ENCODE measurements around the gene AOPEP. TPM values are rescaled to one million over a fixed set of nuclear protein-coding genes. Genes with fewer than 3 reads are reported as not detected.
A peak's percentile ranks its signal among the peaks of the same experiment; 100 is the strongest.

The AOPEP gene
- total RNA-seq, 1 donor from 2014 or later: 48.0 TPM

DNA sequence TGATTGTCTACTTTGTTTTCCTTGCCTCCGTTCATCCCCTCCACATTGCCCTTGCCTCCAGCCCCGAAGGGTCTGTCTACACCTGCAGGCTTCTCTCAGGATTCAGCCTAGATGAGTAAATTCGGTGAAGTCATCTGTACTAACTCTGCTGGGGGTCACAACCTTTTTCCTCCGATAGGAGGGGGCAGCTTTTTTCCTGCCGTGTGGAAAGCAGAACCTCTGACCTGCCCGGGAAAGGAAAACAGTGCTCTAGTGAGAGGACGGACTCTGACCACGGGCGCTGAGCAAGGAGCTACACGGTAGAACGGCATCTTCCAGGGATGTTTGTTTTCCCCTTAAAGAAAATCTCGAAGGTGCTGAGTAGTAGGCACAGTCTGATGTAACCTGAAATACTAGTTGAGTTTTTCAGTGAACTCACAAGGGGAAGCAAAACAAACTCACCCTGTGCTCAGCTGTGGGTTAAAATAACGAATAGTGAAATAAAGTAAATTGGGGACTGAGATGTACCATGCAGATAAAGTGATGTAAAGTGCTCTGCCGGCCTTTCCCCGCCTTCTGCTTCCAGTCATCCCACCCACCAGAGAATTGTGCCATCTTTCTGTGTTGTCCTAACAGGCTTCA lies 281.8 kb downstream of the AOPEP start:
- peak overlapping the region; percentile 98 for H3K27ac ChIP-seq (ENCODE audit: low read depth, low read length)
- peaks cover 19 to 38% (median 22%) of the 10 kb centered on the region in 3 donors for H3K4me1 ChIP-seq (ENCODE audit: control insufficient read depth in 3 of 3, insufficient read depth in 3 of 3, low read length in 3 of 3)

GRCh38 chr9:95009459-95009858 lies 283.0 kb downstream of the AOPEP start:
- Histone ChIP-seq H3K4me3 (ENCODE audit: low read length in 3 of 3) (peak overlapping the region in 2 of 3 donors; percentile 0 to 45), H3K4me1 (ENCODE audit: control insufficient read depth in 3 of 3, insufficient read depth in 3 of 3, low read length in 3 of 3) (peaks cover 24 to 41% (median 26%) of the 10 kb centered on the region in 3 donors), H3K9ac (ENCODE audit: low read depth in 1 of 3, low read length in 3 of 3) (no peak overlapping the region), H3K9me3 (ENCODE audit: control insufficient read depth in 3 of 3, low read length in 3 of 3) (no peaks in the 10 kb centered on the region), H3K36me3 (ENCODE audit: control insufficient read depth in 3 of 3, insufficient read depth in 3 of 3, low read length in 3 of 3) (peaks cover 0 to 13% (median 0%) of the 10 kb centered on the region in 3 donors), H3K27ac (ENCODE audit: low read depth, low read length) (peak overlapping the region; percentile 98), H3K27me3 (ENCODE audit: control insufficient read depth in 3 of 3, insufficient read depth in 3 of 3, low read length in 3 of 3) (no peaks in the 10 kb centered on the region)

More for the DNA sequence above, 281.8 kb downstream of the AOPEP start:
- Histone ChIP-seq H3K36me3 (ENCODE audit: control insufficient read depth in 3 of 3, insufficient read depth in 3 of 3, low read length in 3 of 3) (peaks cover 0 to 13% (median 0%) of the 10 kb centered on the region in 3 donors), H3K27me3 (ENCODE audit: control insufficient read depth in 3 of 3, insufficient read depth in 3 of 3, low read length in 3 of 3) (no peaks in the 10 kb centered on the region), H3K9me3 (ENCODE audit: control insufficient read depth in 3 of 3, low read length in 3 of 3) (no peaks in the 10 kb centered on the region), H3K4me3 (ENCODE audit: low read length in 3 of 3) (peak overlapping the region; percentile 58 to 83 (median 61)), H3K9ac (ENCODE audit: low read depth in 1 of 3, low read length in 3 of 3) (peak overlapping the region; percentile 93 to 99 (median 98))

DNA sequence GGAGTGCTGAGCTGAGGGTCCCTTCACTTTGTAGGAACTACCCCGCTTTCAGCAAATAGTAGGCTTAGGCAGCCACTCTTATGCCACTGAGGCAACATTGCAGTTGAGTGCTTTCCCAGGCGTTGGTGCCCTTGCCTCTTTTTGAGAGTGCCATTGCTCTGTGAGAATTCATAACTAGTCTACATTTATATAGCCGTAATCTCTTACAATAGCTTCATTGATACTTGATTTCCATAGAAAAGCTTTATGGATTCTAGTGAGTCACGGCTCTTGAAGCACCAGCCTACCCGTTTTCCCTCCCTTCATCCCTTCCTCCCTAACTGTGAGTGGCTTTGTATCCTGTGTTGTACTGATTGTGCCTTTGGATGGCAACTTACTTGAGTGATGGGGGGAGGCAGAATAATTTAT lies 283.9 kb downstream of the AOPEP start:
- Histone ChIP-seq H3K4me3 (ENCODE audit: low read length in 3 of 3) (peak overlapping the region; percentile 7 to 46 (median 10)), H3K27ac (ENCODE audit: low read depth, low read length) (peak overlapping the region; percentile 61), H3K4me1 (ENCODE audit: control insufficient read depth in 3 of 3, insufficient read depth in 3 of 3, low read length in 3 of 3) (peaks cover 31 to 41% (median 34%) of the 10 kb centered on the region in 3 donors), H3K9me3 (ENCODE audit: control insufficient read depth in 3 of 3, low read length in 3 of 3) (no peaks in the 10 kb centered on the region), H3K9ac (ENCODE audit: low read depth in 1 of 3, low read length in 3 of 3) (peak overlapping the region in 2 of 3 donors; percentile 10 to 36), H3K27me3 (ENCODE audit: control insufficient read depth in 3 of 3, insufficient read depth in 3 of 3, low read length in 3 of 3) (no peaks in the 10 kb centered on the region), H3K36me3 (ENCODE audit: control insufficient read depth in 3 of 3, insufficient read depth in 3 of 3, low read length in 3 of 3) (peaks cover 0 to 19% (median 1%) of the 10 kb centered on the region in 3 donors)

DNA sequence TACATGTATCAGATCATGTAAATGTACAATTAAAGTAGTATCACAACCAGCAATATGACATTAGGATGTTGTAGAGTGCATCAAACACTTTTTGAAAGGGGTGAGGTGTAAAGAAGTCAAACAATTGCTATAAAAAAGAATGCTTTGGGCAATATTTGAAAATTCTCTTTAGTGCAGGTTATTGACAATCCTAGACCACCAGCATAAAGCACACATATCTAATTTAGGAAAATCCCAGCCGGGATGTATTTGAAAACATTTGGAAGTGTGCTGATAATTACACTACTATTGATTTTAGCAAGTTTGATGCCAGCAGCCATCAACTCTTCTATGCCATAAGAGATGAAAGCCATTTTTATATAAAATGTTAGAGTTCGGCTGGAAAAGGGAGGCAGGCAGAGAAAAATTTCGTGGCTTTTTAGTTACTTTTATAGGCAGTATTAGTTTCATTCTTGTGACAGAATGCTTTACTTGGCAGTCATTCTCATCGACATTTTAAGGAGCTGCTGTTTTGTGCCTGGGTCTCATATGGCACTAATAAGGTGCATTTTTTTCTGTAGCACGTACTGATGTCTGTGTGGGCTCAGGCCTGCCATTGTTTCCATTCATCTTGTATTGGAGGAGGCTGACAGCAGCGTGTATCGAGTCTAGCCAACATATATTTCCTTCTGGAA lies 285.7 kb downstream of the AOPEP start:
- H3K27ac ChIP-seq (ENCODE audit: low read depth, low read length): peak overlapping the region; percentile 61
- H3K27me3 ChIP-seq (ENCODE audit: control insufficient read depth in 3 of 3, insufficient read depth in 3 of 3, low read length in 3 of 3): no peaks in the 10 kb centered on the region
- peak overlapping the region in 2 of 3 donors; percentile 24 to 47 for H3K9ac ChIP-seq (ENCODE audit: low read depth in 1 of 3, low read length in 3 of 3)
- no peak overlapping the region for H3K4me3 ChIP-seq (ENCODE audit: low read length in 3 of 3)
- peaks cover 33 to 48% (median 45%) of the 10 kb centered on the region in 3 donors for H3K4me1 ChIP-seq (ENCODE audit: control insufficient read depth in 3 of 3, insufficient read depth in 3 of 3, low read length in 3 of 3)
- H3K9me3 ChIP-seq (ENCODE audit: control insufficient read depth in 3 of 3, low read length in 3 of 3): no peaks in the 10 kb centered on the region
- H3K36me3 ChIP-seq (ENCODE audit: control insufficient read depth in 3 of 3, insufficient read depth in 3 of 3, low read length in 3 of 3): peaks cover 2 to 25% (median 15%) of the 10 kb centered on the region in 3 donors

DNA sequence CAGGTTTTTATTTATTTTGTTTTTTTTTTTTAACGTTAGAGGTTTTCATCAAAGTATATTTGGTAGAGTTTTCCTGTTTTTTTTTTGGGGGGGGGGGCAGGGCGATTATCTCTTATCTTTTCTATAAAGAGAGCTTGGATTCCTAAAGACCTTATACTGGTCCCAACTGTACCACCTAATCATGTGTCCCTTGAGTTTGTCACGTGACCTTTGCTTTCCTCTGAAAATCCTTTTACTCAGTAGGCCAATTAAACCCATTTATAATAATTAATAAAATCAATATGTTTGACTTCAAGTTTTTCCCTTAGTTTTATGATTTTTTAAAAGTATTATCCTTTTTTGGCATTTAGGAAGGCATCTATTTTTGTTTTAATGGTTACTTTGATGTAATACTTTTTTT lies 286.4 kb downstream of the AOPEP start:
- Histone ChIP-seq H3K9ac (ENCODE audit: low read depth in 1 of 3, low read length in 3 of 3) (peak overlapping the region in 1 of 3 donors; percentile 23), H3K27ac (ENCODE audit: low read depth, low read length) (peak overlapping the region; percentile 8), H3K9me3 (ENCODE audit: control insufficient read depth in 3 of 3, low read length in 3 of 3) (no peaks in the 10 kb centered on the region), H3K4me1 (ENCODE audit: control insufficient read depth in 3 of 3, insufficient read depth in 3 of 3, low read length in 3 of 3) (peaks cover 40 to 54% (median 52%) of the 10 kb centered on the region in 3 donors), H3K4me3 (ENCODE audit: low read length in 3 of 3) (no peak overlapping the region), H3K27me3 (ENCODE audit: control insufficient read depth in 3 of 3, insufficient read depth in 3 of 3, low read length in 3 of 3) (no peaks in the 10 kb centered on the region), H3K36me3 (ENCODE audit: control insufficient read depth in 3 of 3, insufficient read depth in 3 of 3, low read length in 3 of 3) (peaks cover 9 to 31% (median 20%) of the 10 kb centered on the region in 3 donors)

- H3K36me3 ChIP-seq (ENCODE audit: control insufficient read depth in 3 of 3, insufficient read depth in 3 of 3, low read length in 3 of 3): peaks cover 16 to 37% (median 22%) of the 10 kb centered on the region in 3 donors
- peak overlapping the region; percentile 5 for H3K27ac ChIP-seq (ENCODE audit: low read depth, low read length)
- no peaks in the 10 kb centered on the region for H3K27me3 ChIP-seq (ENCODE audit: control insufficient read depth in 3 of 3, insufficient read depth in 3 of 3, low read length in 3 of 3)
- H3K4me3 ChIP-seq (ENCODE audit: low read length in 3 of 3): no peak overlapping the region
- H3K4me1 ChIP-seq (ENCODE audit: control insufficient read depth in 3 of 3, insufficient read depth in 3 of 3, low read length in 3 of 3): peaks cover 52 to 70% (median 58%) of the 10 kb centered on the region in 3 donors
- no peaks in the 10 kb centered on the region for H3K9me3 ChIP-seq (ENCODE audit: control insufficient read depth in 3 of 3, low read length in 3 of 3)
- peak overlapping the region in 1 of 3 donors; percentile 33 for H3K9ac ChIP-seq (ENCODE audit: low read depth in 1 of 3, low read length in 3 of 3)
Observed at GRCh38 chr9:95014917-95015316, 288.4 kb downstream of the AOPEP start.

DNA sequence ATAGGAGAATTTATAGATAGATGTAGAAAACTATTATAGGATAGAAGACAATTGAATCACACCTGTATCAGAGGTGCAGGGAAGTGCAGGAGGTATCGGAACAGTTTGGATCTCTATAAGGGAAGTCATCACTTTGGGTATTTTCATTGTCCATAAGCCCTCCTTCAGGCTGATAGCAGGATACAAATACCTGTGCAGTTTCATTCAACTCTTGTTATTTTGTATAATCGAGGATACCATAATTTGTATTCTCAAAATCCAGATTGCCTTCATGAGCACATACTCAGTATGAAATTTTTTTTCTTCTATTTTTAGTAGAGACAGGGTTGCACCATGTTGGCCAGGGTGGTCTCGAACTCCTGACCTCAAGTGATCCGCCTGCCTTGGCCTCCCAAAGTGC lies 289.1 kb downstream of the AOPEP start:
- H3K9me3 ChIP-seq (ENCODE audit: control insufficient read depth in 3 of 3, low read length in 3 of 3): no peaks in the 10 kb centered on the region
- H3K27ac ChIP-seq (ENCODE audit: low read depth, low read length): no peak overlapping the region
- no peak overlapping the region for H3K9ac ChIP-seq (ENCODE audit: low read depth in 1 of 3, low read length in 3 of 3)
- peaks cover 54 to 71% (median 55%) of the 10 kb centered on the region in 3 donors for H3K4me1 ChIP-seq (ENCODE audit: control insufficient read depth in 3 of 3, insufficient read depth in 3 of 3, low read length in 3 of 3)
- peaks cover 21 to 36% (median 27%) of the 10 kb centered on the region in 3 donors for H3K36me3 ChIP-seq (ENCODE audit: control insufficient read depth in 3 of 3, insufficient read depth in 3 of 3, low read length in 3 of 3)
- no peaks in the 10 kb centered on the region for H3K27me3 ChIP-seq (ENCODE audit: control insufficient read depth in 3 of 3, insufficient read depth in 3 of 3, low read length in 3 of 3)
- no peak overlapping the region for H3K4me3 ChIP-seq (ENCODE audit: low read length in 3 of 3)

DNA sequence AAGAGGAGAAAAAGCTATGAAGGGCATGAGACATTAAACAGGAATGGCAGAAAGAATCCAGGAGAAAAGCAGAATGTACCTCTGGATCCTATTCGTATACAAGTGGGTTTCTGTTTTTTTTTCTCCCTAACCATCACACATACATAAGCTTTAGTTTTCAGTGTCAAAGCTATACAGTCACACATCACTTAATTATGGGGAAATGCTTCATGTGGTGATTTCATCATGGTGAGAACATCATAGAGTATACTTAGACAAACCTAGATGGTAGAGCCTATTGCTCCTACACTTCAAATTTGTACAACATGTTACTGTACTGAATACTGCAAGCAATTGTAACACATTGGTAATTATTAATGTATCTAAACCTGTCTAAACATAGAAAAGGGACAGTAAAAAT lies 290.6 kb downstream of the AOPEP start:
- Histone ChIP-seq H3K9ac (ENCODE audit: low read depth in 1 of 3, low read length in 3 of 3) (no peak overlapping the region), H3K4me1 (ENCODE audit: control insufficient read depth in 3 of 3, insufficient read depth in 3 of 3, low read length in 3 of 3) (peaks cover 57 to 79% (median 63%) of the 10 kb centered on the region in 3 donors), H3K27ac (ENCODE audit: low read depth, low read length) (peak overlapping the region; percentile 80), H3K27me3 (ENCODE audit: control insufficient read depth in 3 of 3, insufficient read depth in 3 of 3, low read length in 3 of 3) (no peaks in the 10 kb centered on the region), H3K4me3 (ENCODE audit: low read length in 3 of 3) (no peak overlapping the region), H3K9me3 (ENCODE audit: control insufficient read depth in 3 of 3, low read length in 3 of 3) (no peaks in the 10 kb centered on the region), H3K36me3 (ENCODE audit: control insufficient read depth in 3 of 3, insufficient read depth in 3 of 3, low read length in 3 of 3) (peaks cover 26 to 37% (median 31%) of the 10 kb centered on the region in 3 donors)

DNA sequence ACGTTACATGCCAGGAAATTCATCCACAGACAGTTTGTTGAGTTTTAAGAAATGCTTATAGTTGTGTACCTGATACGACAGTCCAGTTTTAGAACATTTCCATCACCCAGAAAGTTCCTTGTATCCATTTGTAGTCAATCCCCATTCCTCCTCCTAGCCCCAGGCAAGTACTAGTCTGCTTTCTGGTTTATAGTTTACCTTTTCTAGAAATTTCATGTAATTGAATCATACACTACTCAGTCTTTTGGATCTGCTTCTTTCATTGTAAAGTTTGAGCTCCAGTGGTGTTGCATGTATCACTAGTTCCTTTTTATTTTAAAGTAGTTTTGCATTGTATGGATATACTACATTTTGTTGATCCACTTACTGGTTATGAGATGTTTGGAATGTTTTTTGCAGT lies 291.2 kb downstream of the AOPEP start:
- Histone ChIP-seq H3K9me3 (ENCODE audit: control insufficient read depth in 3 of 3, low read length in 3 of 3) (no peaks in the 10 kb centered on the region), H3K4me3 (ENCODE audit: low read length in 3 of 3) (peak overlapping the region in 1 of 3 donors; percentile 22), H3K27ac (ENCODE audit: low read depth, low read length) (peak overlapping the region; percentile 80), H3K36me3 (ENCODE audit: control insufficient read depth in 3 of 3, insufficient read depth in 3 of 3, low read length in 3 of 3) (peaks cover 26 to 37% (median 31%) of the 10 kb centered on the region in 3 donors), H3K9ac (ENCODE audit: low read depth in 1 of 3, low read length in 3 of 3) (peak overlapping the region in 1 of 3 donors; percentile 69), H3K4me1 (ENCODE audit: control insufficient read depth in 3 of 3, insufficient read depth in 3 of 3, low read length in 3 of 3) (peaks cover 55 to 79% (median 65%) of the 10 kb centered on the region in 3 donors), H3K27me3 (ENCODE audit: control insufficient read depth in 3 of 3, insufficient read depth in 3 of 3, low read length in 3 of 3) (no peaks in the 10 kb centered on the region)
